Ovary (tissue), 3 donors: ENCODE measurements around the gene TTC32.

ENCODE experiments used
- EP300 ChIP-seq: sonication (generic); formaldehyde crosslinking; IDR thresholded peaks from one replicate; pipeline ENCODE4 v1.6.1; 2017; ENCODE audit warnings: antibody characterized with exemption
- POLR2A ChIP-seq: fragments of 450-650 bp; IDR thresholded peaks from one replicate; pipeline ENCODE4 v1.6.1; 2017; ENCODE audit warnings: antibody characterized with exemption, mild to moderate bottlenecking, moderate library complexity
- TF ChIP-seq, protein P1 (sequence below), 3 donors: fragments of 450-650 bp in 2 of 3; fragments of 200-600 bp in 1 of 3; IDR thresholded peaks; one replicate each; pipeline versions ENCODE4 v1.5.1 to v1.8.0; 2016 to 2022; ENCODE audit warnings: antibody characterized with exemption in 3 of 3, mild to moderate bottlenecking in 1 of 3
- donor health status: DM: no; HTN: no; CAD: no.

- TF ChIP-seq, protein P1, sequence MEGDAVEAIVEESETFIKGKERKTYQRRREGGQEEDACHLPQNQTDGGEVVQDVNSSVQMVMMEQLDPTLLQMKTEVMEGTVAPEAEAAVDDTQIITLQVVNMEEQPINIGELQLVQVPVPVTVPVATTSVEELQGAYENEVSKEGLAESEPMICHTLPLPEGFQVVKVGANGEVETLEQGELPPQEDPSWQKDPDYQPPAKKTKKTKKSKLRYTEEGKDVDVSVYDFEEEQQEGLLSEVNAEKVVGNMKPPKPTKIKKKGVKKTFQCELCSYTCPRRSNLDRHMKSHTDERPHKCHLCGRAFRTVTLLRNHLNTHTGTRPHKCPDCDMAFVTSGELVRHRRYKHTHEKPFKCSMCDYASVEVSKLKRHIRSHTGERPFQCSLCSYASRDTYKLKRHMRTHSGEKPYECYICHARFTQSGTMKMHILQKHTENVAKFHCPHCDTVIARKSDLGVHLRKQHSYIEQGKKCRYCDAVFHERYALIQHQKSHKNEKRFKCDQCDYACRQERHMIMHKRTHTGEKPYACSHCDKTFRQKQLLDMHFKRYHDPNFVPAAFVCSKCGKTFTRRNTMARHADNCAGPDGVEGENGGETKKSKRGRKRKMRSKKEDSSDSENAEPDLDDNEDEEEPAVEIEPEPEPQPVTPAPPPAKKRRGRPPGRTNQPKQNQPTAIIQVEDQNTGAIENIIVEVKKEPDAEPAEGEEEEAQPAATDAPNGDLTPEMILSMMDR (IDR thresholded peaks at IDR 0.05), result no peak
- no peak for TF ChIP-seq EP300
- TF ChIP-seq POLR2A, result no peak
Measured at GRCh38 chr2:19875280-19875679, 26.5 kb downstream of the TTC32 start.
